ENCODE data around the gene ZNF335. TPM values are rescaled to one million over a fixed set of nuclear protein-coding genes. Genes with fewer than 3 reads are reported as not detected.
"Not testable (repeated sequence)": the region's sequence is repeated elsewhere in the genome, so short reads cannot be mapped to it uniquely, and the experiment has no call there.

The ZNF335 gene
- total RNA-seq, 4 donors from 2014 or later = 10.5 to 22.5 (median 19.8) TPM

DNA sequence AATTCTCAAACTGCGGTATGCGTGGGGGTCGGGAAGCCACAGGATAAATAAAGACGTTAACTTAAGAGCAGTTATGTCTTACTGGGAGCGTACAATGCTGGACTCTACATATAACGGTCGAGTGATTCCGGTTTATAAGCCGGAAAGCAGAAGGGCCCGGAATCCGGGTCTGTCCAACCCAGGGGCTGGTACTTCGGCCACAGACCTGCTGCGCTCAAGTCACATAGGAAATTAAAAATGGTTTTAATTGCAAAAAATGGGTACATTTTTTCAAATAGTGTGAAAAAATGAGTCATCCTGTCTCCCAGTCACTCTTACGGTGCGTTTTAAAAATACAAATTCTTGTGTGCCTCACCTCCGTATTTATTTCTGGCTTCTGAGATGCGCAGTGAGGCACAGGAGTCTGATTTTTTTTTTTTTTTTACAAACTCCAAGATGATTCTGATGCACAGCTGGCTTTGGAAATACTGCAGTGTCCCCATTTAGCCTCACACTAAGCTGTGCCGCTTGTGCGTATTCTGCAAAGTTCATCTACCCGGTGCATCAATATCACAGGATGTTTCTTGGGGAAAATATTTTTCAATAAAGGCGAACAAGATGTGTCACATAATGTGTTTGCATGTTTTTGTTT lies 36.5 kb downstream of the ZNF335 start:
- peaks cover 16 to 61% (median 18%) of the 10 kb centered on the region in 3 donors for H3K4me1 ChIP-seq
- no peak for DNase-seq
- peak overlapping the region; percentile 91 to 99 (median 97) for H3K4me3 ChIP-seq
- intact Hi-C loops (cut with DNase I) = no loop called here
- 8 to 10% methylated on average over 17 to 18 of the region's 21 CpGs for WGBS, 2 donors
- H3K27ac ChIP-seq = peak overlapping the region; percentile 92 to 100 (median 100)
- H3K27me3 ChIP-seq = no peaks in the 10 kb centered on the region
- TF ChIP-seq, protein P1, sequence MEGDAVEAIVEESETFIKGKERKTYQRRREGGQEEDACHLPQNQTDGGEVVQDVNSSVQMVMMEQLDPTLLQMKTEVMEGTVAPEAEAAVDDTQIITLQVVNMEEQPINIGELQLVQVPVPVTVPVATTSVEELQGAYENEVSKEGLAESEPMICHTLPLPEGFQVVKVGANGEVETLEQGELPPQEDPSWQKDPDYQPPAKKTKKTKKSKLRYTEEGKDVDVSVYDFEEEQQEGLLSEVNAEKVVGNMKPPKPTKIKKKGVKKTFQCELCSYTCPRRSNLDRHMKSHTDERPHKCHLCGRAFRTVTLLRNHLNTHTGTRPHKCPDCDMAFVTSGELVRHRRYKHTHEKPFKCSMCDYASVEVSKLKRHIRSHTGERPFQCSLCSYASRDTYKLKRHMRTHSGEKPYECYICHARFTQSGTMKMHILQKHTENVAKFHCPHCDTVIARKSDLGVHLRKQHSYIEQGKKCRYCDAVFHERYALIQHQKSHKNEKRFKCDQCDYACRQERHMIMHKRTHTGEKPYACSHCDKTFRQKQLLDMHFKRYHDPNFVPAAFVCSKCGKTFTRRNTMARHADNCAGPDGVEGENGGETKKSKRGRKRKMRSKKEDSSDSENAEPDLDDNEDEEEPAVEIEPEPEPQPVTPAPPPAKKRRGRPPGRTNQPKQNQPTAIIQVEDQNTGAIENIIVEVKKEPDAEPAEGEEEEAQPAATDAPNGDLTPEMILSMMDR (IDR thresholded peaks at IDR 0.05) = no peak
- no peak for TF ChIP-seq POLR2A (IDR thresholded peaks at IDR 0.05)
- H3K36me3 ChIP-seq = peaks cover 21 to 47% (median 31%) of the 10 kb centered on the region in 3 donors
- H3K9me3 ChIP-seq = no peaks in the 10 kb centered on the region

DNA sequence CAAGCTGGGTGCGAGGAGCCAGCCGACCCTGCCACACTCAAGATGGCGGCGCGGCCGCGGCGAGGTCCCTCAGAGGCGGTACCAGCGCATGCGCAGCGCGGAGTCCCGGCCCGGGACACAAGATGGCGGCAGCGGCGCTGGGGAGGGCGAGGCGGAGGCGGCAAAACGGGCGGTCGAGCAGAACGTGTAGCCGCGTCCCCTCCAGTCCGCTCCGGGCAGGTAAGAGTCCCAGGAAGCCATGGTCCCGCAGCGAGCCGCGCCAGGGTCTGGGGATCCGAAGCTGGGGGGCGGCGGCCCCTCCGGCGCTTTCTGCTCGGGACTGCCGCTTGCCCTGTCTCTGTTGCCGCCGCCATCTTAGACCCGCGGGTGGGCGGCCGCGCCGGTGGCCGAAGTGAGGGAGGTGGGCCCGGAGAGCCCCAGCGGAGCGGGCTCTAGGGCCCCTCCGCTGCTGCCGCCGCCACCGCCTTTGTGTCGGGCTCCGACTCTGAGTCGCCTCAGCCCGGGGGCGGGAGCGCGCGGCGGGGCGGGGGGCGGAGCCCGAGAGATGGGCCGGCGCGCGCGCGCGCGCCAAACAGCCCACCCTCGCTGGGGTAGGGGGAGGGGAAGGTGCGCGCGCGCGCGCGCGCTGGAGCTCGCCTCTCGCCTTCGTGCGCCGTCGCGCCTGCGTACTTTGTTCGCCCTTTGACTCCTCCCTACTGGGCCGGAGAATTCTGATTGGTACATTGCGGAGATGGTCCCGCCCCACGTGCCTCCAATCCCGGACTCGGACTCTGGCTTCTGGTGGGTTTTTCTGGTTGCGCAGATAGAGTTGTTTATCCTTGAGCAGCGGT lies 37.2 kb downstream of the ZNF335 start, which contains the start of gene PCIF1:
TSS of gene PCIF1 (plus strand) at position 98 of the 830 bp plus-strand sequence. CDS start 4,317 bp downstream, outside the sequence.
- Histone ChIP-seq H3K27ac (peak within 1 kb of the TSS; percentile 100), H3K36me3 (peaks cover 17 to 40% (median 23%) of the 10 kb centered on the region in 3 donors), H3K4me1 (peaks cover 16 to 53% (median 16%) of the 10 kb centered on the region in 3 donors), H3K27me3 (no peaks in the 10 kb centered on the region), H3K9me3 (no peaks in the 10 kb centered on the region), H3K4me3 (peak within 1 kb of the TSS; percentile 91 to 99 (median 97))
- DNase-seq = peak; percentile 81
- WGBS, 2 donors = 0% methylated on average over 7 to 21 of the region's 102 CpGs
- TF ChIP-seq, protein P1 (IDR thresholded peaks at IDR 0.05) = peak in 1 of 6 experiments; percentile 10
- TF ChIP-seq POLR2A (IDR thresholded peaks at IDR 0.05) = peak in 3 of 4 donors; percentile 53 to 99 (median 96)
- intact Hi-C loops (cut with DNase I) = no loop called here

DNA sequence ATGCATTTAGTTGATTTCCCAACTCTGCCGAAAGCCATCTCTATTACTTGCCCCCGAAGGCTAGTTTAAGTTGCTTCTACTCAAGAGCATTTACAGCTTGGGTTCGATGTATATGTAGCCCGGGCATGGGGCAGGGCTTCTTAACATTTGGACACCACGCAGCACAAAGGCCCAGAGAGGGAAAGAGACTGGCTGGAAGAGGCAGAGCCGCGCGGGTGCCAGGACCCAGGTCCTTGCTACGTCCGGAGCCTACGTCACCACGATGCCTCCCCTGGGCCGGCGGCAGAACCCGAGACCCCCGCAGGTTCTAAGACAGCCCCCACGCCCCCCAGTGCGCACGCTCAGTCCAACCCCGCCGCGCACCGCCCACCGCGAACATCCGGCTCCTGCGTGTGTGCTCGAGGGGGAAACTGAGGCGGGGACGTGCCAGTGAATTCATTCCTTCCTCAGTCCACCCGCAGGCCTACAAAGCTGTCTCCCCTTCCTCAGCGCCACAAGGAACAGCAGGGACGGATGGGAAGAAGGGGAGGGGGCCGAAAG lies 37.9 kb downstream of the ZNF335 start:
- no peak for TF ChIP-seq POLR2A (IDR thresholded peaks at IDR 0.05)
- TF ChIP-seq, protein P1 (IDR thresholded peaks at IDR 0.05) = no peak
- H3K27ac ChIP-seq = peak overlapping the region; percentile 100
- intact Hi-C loops (cut with DNase I) = no loop called here
- peaks cover 13 to 33% (median 17%) of the 10 kb centered on the region in 3 donors for H3K36me3 ChIP-seq
- H3K4me1 ChIP-seq = peaks cover 12 to 47% (median 16%) of the 10 kb centered on the region in 3 donors
- H3K9me3 ChIP-seq = no peaks in the 10 kb centered on the region
- no peaks in the 10 kb centered on the region for H3K27me3 ChIP-seq
- DNase-seq = no peak
- WGBS, 2 donors = 0% methylated on average over 4 to 10 of the region's 34 CpGs
- H3K4me3 ChIP-seq = peak overlapping the region; percentile 91 to 99 (median 97)

GRCh38 chr20:45933266-45934045 lies 38.5 kb downstream of the ZNF335 start:
- TF ChIP-seq POLR2A (IDR thresholded peaks at IDR 0.05) = peak in 1 of 4 donors; percentile 37
- TF ChIP-seq, protein P1 (IDR thresholded peaks at IDR 0.05) = peak in 4 of 6 experiments; percentile 29 to 39 (median 37)
- DNase-seq = no peak
- Histone ChIP-seq H3K36me3 (peaks cover 7 to 26% (median 12%) of the 10 kb centered on the region in 3 donors), H3K27ac (peak overlapping the region; percentile 100), H3K9me3 (no peaks in the 10 kb centered on the region), H3K27me3 (no peaks in the 10 kb centered on the region), H3K4me3 (peak overlapping the region; percentile 91 to 99 (median 97)), H3K4me1 (peaks cover 12 to 41% (median 16%) of the 10 kb centered on the region in 3 donors)
- 3 to 27% methylated on average over 10 to 12 of the region's 22 CpGs for WGBS, 2 donors
- intact Hi-C loops (cut with DNase I) = no loop called here

- H3K36me3 ChIP-seq; intact Hi-C loops (cut with DNase I); DNase-seq; H3K4me3 ChIP-seq; H3K27ac ChIP-seq; H3K27me3 ChIP-seq; H3K9me3 ChIP-seq: not testable (repeated sequence)
- WGBS, 2 donors = 94 to 95% methylated on average over 13 to 17 of the region's 17 CpGs
- H3K4me1 ChIP-seq = peaks cover 8 to 27% (median 14%) of the 10 kb centered on the region in 3 donors
Observed at GRCh38 chr20:45931680-45932079, 40.3 kb downstream of the ZNF335 start.
